HepG2 (cell line): ENCODE results near the gene CTSA. TPM values are rescaled to one million over a fixed set of nuclear protein-coding genes. Genes with fewer than 3 reads are reported as not detected.

Experiments used
- FOXP1 ChIP-seq, 2 experiments: fragments of 450-650 bp in 1 of 2; IDR thresholded peaks; 2 replicates each; pipeline ENCODE4 v1.6.1; 2017 to 2018; ENCODE audit warnings: antibody characterized with exemption in 1 of 2
- HMGXB4 ChIP-seq, 2 experiments: sonication (generic) in 1 of 2; formaldehyde crosslinking in 1 of 2; IDR thresholded peaks; 2 replicates each; pipeline versions ENCODE4 v1.4.0 to v1.6.1; 2018 to 2020; ENCODE audit warnings: missing genetic modification reagents in 2 of 2, borderline replicate concordance in 1 of 2, low read depth in 1 of 2, mild to moderate bottlenecking in 1 of 2, missing biosample characterization in 1 of 2
- ONECUT2 ChIP-seq: sonication (generic); formaldehyde crosslinking; IDR thresholded peaks from 2 replicates; pipeline ENCODE4 v1.4.0; 2020; ENCODE audit warnings: missing genetic modification reagents
- SNAI1 ChIP-seq: sonication (generic); formaldehyde crosslinking; IDR thresholded peaks from 2 replicates; pipeline ENCODE4 v1.5.0; 2020; ENCODE audit warnings: mild to moderate bottlenecking, missing genetic modification reagents, borderline replicate concordance
- YEATS2 ChIP-seq: sonication (generic); formaldehyde crosslinking; IDR thresholded peaks from 2 replicates; pipeline ENCODE4 v1.4.0; 2020; ENCODE audit warnings: missing genetic modification reagents, borderline replicate concordance
- ZNF142 ChIP-seq: sonication (generic); formaldehyde crosslinking; IDR thresholded peaks from 2 replicates; pipeline ENCODE4 v1.4.0; 2020; ENCODE audit warnings: missing genetic modification reagents
- ZNF407 ChIP-seq: sonication (generic); formaldehyde crosslinking; IDR thresholded peaks from one replicate; pipeline ENCODE4 v1.5.1; 2020; ENCODE audit warnings: mild to moderate bottlenecking, missing genetic modification reagents; ENCODE audit errors: not compliant biosample characterization
- polyA plus RNA-seq, 8 experiments: library from polyadenylated mRNA; depleted of rRNA in 3 of 8; stranded (reverse) in 7 of 8; unstranded in 1 of 8; fragments of >200 nt; fragmentation: Illumina TruSeq in 4 of 8; extraction: Trizol in 4 of 8; gene quantifications; 2 replicates each; pipeline versions ENCODE4 v1.2.1 to v1.2.3, GENCODE V29; 2011 to 2016; ENCODE audit warnings: low read depth in 4 of 8, missing spikeins in 1 of 8, mixed read lengths in 1 of 8; ENCODE audit not compliant: insufficient read depth in 1 of 8
- total RNA-seq, 5 experiments: library from RNA; depleted of rRNA; stranded (reverse); fragments of >200 nt; fragmentation: Illumina TruSeq; extraction: Trizol; gene quantifications; 2 replicates each; pipeline ENCODE4 v1.2.3, GENCODE V29; 2016; ENCODE audit warnings: low read depth in 1 of 5

Gene CTSA
- total and polyA plus RNA-seq, 2 of the 13 experiments (the other 11 are each of a cell fraction or from before 2014, with no cell fraction given), result 202 to 231 TPM

GRCh38 chr20:45857114-45857881 is 33.8 kb upstream of the CTSA start, which contains the start of the genes ACOT8 and ZSWIM3 (continued):
- TF ChIP-seq ZNF142, result peak; percentile 70; the same call in 1 of the 2 replicates
- TF ChIP-seq FOXP1 (IDR thresholded peaks at IDR 0.05), result no peak
- TF ChIP-seq FOXP1 (CRISPR knock-in tag; IDR thresholded peaks at IDR 0.05), result peak; percentile 39
- TF ChIP-seq HMGXB4 (CRISPR knock-in tag; IDR thresholded peaks at IDR 0.05; ENCODE audit: borderline replicate concordance in 1 of 2, low read depth in 1 of 2), result peak; percentile 74 to 81
- peak; percentile 95 for TF ChIP-seq ZNF407 (CRISPR knock-in tag)
- TF ChIP-seq YEATS2 (CRISPR knock-in tag), result peak; percentile 98
- peak; percentile 29; the same call in 1 of the 2 replicates for TF ChIP-seq SNAI1 (CRISPR knock-in tag)
- 0 out of 2 replicates have a peak, but pooled peaks have one; percentile 28 for TF ChIP-seq ONECUT2
